ENCODE measurements around the gene CD14. TPM values are rescaled to one million over a fixed set of nuclear protein-coding genes. Genes with fewer than 3 reads are reported as not detected.
"Not testable (repeated sequence)": the region's sequence is repeated elsewhere in the genome, so short reads cannot be mapped to it uniquely, and the experiment has no call there.

CD14 gene
- 0.53 TPM for polyA plus RNA-seq (2013, experiment 1 of 2; ENCODE audit: insufficient read length)
- 1.1 TPM for polyA plus RNA-seq (2013, experiment 2 of 2; ENCODE audit: insufficient read length)

DNA sequence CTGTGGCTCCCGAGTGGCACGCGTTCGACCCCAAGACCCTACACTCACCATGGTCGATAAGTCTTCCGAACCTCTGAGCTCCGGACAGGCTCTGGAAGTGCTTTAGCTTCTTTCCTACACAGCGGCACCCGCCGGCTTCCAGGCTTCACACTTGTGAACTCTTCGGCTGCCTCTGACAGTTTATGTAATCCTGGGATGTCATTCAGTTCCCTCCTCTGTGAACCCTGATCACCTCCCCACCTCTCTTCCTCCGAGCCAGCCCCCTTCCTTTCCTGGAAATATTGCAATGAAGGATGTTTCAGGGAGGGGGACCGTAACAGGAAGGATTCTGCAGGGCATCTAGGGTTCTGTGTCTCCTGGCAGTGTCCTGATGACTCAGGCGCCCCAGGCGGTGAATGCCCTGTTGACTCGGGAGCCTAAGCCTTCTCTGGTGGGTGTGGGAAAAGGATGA lies at the start of gene CD14:
Gene CD14 (minus strand): TSS at position 155 of the 451 bp plus-strand sequence. CDS start 104 bp downstream, at position 51.
- peak; percentile 29 for DNase-seq

- no peak for DNase-seq
Observed at GRCh38 chr5:140678993-140679392, 46.0 kb upstream of the CD14 start.

- no peak for DNase-seq
Observed at GRCh38 chr5:140677947-140678346, 45.0 kb upstream of the CD14 start.

GRCh38 chr5:140674629-140675028 lies 41.7 kb upstream of the CD14 start:
- no peak for DNase-seq

- no peak for DNase-seq
Observed at GRCh38 chr5:140674211-140674610, 41.2 kb upstream of the CD14 start.

DNA sequence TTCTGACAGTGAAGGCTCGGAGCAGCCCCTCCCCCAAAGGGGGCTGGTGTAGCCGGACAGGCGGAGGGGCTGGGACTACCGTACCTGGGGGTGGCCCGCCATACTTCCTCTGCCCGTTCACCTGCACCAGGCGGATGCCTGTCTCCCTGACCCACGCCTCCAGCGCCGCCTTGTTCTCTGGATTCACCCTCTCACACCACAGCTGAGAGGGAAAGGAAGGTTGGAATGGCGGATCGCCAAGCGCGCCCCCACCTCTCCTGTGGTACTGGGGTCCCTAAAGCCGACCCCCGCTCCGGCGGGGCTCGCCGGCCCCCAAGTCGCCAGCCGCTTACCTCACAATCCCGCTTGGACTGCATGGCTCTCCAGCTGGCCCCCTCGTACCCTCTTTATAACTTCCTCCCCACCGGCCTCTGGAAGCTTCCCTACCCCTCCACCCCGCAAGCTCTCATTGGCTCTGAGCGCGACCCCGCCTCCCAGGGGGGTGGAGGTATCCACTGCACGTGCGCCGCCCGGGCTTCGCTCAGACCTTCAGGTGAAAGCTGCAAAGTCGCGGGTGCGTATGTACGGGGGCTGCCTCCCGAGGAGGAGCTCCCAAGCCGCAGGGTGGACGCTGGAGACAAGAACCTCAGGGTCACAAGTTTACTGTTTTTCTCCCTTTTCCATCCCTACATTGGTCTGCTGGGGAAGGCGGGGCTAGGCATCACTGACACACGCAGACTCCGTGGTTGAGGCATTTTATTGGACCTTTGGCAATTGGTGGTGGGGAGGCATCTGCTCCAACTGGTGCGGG lies 40.4 kb upstream of the CD14 start, which contains the start of gene DND1:
Gene DND1 (minus strand): TSS at position 390 of the 790 bp plus-strand sequence. CDS start 34 bp downstream, at position 356.
- DNase-seq: no peak

- peak; percentile 18 for DNase-seq
Observed at GRCh38 chr5:140672455-140673186, 39.6 kb upstream of the CD14 start.

DNA sequence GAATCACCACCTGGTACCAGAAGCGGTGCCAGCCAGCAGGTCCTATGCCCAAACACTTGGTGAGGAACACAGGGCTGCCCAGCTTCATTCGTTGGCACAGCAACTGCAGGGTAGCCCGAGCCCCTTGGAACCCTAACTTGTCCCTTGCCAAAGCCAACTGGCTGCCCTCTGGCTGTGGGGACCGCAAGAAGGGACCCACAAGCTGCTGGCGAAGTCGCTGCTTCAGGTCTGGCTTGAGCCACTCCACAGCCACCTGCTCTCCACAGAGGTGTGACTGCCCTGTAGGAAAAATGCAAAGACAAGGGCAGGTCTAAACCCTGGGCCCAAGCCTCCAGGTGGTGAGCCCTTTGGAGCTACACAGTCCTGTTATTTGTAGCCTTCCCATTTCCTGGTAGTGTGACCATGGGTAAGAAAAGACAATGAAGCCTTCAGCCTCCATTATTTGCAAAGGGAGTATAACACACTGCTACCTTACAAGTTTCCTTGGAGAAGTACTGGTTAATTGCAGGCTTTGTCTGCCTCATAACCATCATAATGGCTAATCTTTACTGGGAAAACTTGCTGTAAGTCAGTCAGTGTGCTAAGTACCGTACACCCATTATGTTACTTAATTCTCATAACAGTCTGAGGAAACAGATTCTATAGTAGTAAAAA lies 38.6 kb upstream of the CD14 start:
- no peak for DNase-seq

DNA sequence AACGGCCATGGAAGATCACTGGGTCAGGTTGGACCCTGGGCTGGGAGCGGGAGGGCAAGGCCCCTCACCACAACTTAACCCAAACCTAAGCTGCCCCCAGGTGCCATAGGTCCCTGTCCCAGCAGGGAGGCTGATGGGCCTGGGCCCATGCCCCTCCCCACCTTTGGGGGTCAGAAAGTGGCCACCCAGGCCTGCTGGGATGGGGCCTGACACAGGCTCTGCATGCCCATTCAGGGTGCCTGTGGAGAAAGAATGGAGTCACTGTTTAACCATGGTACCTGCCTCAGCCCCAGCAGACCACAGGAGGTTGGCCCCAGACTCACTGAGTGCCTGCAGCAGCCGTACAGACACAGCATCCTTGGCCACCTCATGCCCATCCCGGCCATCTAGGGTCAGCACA lies 38.1 kb upstream of the CD14 start:
- not testable (repeated sequence) for DNase-seq

- peak; percentile 93 for DNase-seq
Observed at GRCh38 chr5:140664359-140665119, 31.6 kb upstream of the CD14 start, which contains the start of gene WDR55. Gene WDR55, plus strand, starts transcription at chr5:140664904. Its CDS starts 9 bp downstream, at chr5:140664913.

- no peak for DNase-seq
Observed at GRCh38 chr5:140664030-140664358, 31.0 kb upstream of the CD14 start.

DNA sequence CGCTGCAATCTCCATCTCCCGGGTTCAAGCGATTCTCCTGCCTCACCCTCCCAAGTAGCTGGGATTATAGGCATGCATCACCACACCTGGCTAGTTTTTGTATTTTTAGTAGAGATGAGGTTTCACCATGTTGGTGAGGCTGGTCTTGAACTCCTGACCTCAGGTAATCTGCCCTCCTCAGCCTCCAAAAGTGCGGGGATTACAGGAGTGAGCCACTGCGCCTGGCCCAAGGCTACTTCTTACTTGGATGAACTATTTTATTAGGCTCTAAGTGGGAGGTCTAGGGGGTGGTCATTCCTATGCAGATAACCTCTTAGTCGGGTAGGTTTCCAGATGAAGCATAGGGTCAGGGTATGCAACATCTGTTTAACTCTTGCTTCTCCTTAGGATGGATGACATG lies 27.4 kb upstream of the CD14 start:
- not testable (repeated sequence) for DNase-seq

DNA sequence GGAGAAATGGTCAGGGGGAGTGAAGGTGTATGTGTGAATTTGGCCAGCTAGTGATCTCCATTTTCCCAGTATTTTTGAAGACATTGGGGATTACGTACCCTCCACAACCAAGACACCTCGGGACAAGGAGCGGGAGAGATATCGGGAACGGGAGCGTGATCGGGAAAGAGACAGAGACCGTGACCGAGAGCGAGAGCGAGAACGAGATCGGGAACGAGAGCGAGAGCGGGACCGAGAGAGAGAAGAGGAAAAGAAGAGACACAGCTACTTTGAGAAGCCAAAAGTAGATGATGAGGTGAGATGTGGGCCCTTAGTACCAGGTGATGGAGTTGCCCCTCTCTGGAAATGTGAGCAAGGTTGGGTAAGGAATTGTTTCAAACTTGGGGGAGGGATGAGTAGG lies 25.9 kb upstream of the CD14 start:
- DNase-seq: no peak

DNA sequence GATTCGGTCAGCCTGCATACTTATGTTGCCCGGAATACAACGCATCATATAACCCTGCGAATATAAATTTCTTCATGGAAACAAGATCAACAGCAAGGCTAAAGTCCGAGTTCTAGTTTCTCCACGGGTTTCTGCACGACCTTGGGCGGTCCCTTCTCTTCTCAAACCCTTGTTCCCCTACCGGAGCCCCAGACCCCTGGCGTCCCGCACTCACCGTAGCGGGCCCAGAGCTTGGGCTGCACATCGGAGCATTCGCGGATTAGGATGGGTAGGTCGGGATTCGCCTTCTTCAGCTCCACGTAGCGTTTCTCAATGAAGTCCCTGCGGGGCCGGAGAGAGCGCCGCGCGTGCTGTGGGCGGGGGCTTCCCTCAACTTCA lies 14.1 kb upstream of the CD14 start:
- no peak for DNase-seq

- DNase-seq: no peak
Observed at GRCh38 chr5:140642718-140643117, 9.7 kb upstream of the CD14 start.

- no peak for DNase-seq
Observed at GRCh38 chr5:140641716-140642115, 8.7 kb upstream of the CD14 start.

DNA sequence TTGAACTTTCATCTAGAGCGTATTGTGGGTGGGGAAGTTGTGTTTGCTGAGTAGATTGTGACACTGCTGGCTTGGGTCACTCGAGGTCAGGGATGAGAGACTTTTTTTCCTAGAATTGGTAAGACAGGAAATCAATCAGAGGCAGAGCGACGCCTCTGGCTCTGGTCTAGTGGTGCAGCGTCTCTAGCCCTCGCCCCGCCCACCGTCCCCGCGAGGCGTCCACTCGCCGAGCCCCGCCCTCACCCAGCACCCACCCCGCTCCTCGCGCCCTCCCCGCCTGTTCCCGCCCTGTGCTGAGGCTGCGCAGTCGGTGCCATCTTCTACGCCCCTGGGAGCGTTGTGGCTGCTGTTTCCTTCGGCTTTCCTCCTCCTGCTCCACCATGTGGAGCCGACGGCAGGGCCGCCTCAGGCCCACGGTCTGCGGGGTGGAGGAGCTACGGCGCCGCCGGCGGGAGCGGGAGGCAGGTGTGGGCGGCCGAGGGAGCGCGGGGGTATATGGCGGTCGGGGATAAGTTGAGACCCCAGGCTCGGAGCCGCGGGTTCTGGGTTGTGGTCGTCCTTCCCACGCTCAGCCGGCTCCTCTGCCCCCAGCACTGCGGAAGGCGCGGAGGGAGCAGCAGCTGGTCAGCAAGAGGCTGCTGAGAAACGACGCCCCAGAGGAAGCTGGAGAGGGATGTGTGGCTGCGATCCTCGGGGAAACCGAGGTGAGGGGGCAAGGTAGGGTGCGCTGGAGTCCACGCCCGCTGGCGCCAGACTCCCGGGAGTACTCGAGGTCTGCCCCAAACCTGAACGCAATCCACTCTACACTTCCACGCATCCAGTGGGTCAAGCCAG lies 6.4 kb upstream of the CD14 start, which contains the start of gene TMCO6:
Gene TMCO6 (plus strand): TSS at position 304 of the 834 bp plus-strand sequence. CDS start 77 bp downstream, at position 381.
- peak; percentile 95 for DNase-seq

- DNase-seq: not testable (repeated sequence)
Observed at GRCh38 chr5:140638898-140639147, 5.8 kb upstream of the CD14 start.

DNA sequence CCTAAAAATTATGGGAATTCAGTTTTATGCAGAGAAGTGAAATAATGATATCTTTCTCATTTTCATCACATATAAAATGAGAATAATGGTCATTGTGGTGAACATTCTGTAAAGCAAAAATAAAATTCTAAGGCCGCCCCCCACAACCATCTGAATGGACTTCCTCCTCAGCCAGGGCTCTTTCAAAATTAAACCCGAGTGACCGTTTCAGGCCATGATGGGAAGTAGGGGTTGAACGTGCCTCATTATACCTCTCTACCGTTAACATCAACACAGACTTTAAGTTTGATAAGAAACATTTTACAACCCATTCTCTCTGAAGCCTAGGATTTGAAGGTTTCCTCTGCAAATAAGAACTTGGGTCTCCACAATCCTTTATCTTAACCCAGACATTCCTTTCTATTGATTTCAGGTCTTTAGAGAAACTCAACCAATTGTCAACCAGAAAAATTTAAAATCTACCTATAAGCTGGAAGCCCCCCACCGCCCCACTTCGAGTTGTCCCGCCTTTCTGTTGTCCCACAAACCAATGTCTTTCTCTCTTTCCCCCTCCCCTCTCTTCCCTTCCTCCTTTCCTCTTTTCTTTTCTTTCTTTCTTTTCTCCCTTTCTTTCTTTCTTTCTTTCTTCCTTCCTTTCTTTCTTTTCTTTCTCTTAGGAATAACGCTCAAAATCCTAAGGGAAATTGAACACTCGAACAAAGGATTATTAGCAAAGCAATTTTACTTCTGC lies 4.6 kb upstream of the CD14 start:
- DNase-seq: no peak

Data from fibroblast of skin of scalp (primary cell).